HG03469 (cell line): ENCODE data around the gene LBHD1.
"Not testable (repeated sequence)": the region's sequence is repeated elsewhere in the genome, so short reads cannot be mapped to it uniquely, and the experiment has no call there.

ENCODE experiments used
- ATAC-seq: cut with Tn5 transposase; IDR thresholded peaks from one replicate; pipeline ENCODE4 v1.9.1; 2021; ENCODE audit warnings: mild to moderate bottlenecking, moderate library complexity, moderate number of reproducible peaks; ENCODE audit not compliant: unreplicated experiment

LBHD1 gene

GRCh38 chr11:62694455-62695167 is 22.5 kb upstream of the LBHD1 start:
- no peak for ATAC-seq

GRCh38 chr11:62693624-62694023 is 21.6 kb upstream of the LBHD1 start:
- not testable (repeated sequence) for ATAC-seq

DNA sequence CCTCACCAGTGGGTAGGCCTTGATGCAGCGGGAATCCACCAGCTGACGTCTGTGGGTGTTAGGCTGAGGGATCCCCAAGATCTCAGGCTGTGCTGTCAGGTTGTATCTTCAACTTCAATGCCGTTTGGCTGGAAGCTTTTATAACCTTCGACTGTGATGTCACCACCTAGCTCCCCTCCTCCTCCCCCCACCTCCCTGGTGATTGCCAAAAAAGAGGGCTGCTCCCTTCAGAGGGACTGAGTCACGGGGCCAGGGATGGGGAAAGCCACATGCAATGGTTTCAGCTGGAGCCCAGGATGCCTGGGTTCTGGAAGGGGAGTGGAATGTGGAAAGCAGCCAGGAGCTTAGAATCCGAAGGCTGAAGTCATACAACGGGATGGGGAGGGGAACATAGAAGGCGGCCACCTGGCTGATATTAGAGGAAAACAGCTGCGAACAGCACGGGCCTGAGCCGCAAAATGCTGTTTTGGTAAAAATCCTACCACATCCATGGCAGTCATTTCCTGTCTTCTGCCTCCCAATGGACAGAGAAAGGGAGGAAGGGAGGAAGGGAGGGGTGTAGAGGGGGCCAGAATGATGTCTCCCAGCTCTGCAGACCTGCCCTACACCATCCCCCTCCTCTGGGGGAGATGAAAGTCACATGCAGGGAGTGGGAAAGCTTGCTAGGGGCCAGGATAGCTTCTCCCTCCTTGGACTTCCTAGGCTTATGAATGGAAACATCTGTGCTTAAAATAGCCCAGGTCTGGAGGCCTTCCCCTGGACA is 17.5 kb upstream of the LBHD1 start, which contains the start of gene LRRN4CL:
Gene LRRN4CL (minus strand): TSS at position 110 of the 763 bp plus-strand sequence. CDS start 1,022 bp downstream, outside the sequence.
- no peak for ATAC-seq

DNA sequence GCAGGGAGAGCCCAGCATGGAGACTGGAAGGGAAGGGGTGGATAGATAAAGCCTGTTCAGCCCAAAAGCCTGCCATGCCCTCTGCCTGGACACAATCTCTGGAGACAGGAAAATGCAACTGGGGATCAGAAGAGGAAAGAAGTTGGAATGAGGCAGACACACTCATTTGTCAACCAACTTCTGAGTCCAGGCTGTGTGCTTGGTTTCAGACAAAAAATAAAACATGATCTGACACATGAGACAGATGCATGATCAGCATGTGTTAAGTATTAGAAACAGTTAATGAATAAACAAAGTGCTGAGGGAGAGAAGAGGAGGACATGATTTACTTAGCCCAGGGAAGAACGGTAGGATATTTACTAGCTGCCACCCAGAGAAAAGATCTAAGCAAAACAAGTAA is 16.4 kb upstream of the LBHD1 start:
- no peak for ATAC-seq

DNA sequence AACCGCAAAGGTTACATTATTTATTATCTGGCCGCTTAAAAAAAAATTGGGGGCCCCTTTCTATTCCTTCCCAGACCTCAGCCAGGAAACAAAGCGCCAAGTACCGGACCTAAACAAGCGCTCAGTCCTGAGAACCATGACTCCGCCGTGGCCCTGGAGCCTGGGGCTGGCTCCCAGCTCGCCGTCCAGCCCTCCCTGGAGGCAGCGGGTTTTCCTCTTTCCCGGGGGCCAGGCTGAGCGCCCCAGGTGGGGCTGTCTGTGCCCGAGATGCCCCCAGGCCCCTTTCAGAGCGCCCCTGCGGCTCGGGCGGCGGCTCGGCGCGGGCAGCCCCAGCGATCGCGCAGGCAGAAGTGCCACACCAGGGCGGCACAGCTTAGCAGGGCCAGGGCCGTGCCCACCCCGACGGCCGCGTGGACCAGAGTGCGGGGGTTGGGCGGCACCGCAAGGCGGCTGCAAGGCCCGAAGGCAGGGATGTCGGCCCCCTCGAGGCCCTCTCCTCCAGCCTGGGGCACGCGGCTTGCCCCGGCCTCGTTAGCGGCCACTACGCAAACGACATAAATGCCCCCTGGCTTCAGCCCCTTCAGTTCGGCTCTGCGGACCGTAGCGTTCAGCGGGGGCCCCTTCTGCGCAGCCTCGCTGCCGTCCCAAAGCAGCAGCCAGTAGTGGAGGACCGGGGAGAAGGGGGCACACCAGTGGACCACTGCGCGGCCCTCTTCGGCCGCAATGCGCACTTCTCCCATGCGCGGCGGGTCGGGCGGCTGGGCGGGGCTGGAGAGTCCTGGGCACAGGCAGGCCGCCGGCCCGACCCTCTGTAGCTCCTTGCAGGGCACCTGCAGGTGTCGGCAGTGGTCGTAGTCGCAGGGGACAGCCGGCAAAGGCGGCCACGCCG is 15.7 kb upstream of the LBHD1 start:
- no peak for ATAC-seq

DNA sequence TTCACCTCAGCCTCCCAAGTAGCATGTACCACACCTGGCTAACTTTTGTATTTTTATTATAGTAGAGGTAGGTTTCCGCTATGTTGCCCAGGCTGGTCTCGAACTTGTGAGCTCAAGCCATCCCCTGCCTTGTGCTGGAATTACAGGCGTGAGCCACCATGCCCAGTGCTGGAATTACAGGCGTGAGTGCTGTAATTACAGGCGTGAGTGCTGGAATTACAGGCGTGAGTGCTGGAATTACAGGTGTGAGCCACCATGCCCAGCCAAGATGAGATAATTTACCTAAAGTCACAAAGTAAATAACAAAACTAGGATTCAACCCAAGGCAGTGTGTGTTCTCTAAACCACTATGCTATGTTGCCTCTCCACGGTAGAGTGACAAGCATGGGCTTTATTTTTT is 10.5 kb upstream of the LBHD1 start:
- no peak for ATAC-seq

- no peak for ATAC-seq
These were observed 8.8 kb upstream of the LBHD1 start for GRCh38 chr11:62680825-62681240.

DNA sequence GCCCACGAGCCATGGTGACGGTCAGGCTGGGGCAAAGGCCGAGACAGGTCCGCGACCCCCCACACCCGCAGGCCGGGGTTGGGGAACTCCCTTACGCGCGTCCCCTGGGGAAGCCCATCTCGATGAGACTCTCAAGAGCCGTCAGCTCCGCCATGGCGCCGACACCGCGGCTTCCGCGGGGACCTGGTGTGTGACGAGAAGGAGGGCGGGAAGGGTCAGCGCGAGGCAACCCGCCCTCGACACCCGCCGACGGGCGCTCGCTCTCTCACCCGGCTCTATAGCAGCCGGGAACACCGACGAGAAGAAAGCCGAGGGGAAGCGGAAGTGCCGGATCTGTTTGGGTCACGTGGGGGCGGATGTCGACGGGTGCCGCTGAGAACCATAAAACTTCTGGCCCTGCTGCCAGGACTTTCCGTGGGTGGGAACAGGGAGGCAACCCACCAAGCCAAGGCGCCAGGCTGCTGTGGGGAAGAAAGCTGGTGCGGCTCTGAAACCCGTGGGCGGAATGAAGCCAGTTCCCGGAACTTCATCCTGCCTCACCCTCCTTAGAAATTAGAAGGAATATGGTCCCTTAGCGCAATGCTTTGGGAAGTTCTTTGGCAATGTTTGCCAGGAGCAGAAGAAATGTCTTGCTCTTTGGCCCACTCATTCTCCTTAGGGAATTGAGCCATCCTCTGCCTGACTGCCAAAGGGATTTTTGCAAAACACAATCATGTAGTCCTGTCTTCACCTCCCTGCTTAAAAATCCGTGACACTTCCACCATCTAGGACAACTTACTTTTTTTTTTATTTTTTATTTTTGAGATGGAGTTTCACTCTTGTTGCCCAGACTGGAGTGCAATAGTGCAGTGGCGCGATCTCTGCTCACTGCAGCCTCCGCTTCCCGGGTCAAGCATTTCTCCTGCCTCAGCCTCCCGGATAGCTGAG is 7.0 kb upstream of the LBHD1 start, which contains the start of gene UBXN1:
Gene UBXN1 (minus strand): TSS at position 304 of the 927 bp plus-strand sequence. CDS start 150 bp downstream, at position 154.
- no peak for ATAC-seq

GRCh38 chr11:62678433-62678769 is 6.3 kb upstream of the LBHD1 start:
- no peak for ATAC-seq

DNA sequence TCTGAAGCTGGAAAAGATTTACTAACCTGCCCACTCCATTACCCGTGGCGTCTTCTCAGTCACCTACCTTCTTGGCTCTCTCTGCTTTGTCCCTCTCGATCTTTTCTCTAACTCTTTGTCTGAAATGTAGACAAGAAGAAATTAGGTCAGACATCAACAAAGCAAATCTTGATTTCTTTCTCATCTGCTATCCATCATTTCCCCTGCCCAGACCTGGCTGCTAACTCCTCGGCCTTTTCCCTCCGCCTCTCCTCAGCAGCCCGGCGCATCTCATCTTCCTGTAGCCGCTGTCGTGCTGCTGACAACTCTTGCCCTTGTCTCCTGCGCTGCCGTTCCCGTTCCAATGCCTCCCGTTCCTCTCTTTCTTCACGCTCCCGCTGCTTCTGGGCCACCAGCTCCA is 5.6 kb upstream of the LBHD1 start:
- ATAC-seq = no peak

GRCh38 chr11:62677156-62677555 is 5.1 kb upstream of the LBHD1 start:
- no peak for ATAC-seq

GRCh38 chr11:62676698-62677097 is 4.6 kb upstream of the LBHD1 start:
- ATAC-seq = no peak

DNA sequence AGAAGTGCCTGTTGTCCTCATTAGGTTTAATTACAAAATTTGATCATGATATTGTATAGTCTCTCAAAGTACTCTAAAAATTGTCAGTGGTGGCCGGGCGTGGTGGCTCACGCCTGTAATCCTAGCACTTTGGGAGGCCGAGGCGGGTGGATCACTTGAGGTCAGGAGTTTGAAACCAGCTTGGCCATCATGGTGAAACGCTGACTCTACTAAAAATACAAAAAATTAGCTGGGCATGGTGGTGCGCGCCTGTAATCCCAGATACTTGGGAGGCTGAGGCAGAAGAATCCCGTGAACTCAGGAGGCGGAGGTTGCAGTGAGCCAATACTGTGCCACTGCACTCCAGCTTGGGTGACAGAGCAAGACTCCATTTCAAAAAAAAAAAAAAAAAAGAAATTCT is 3.3 kb upstream of the LBHD1 start:
- not testable (repeated sequence) for ATAC-seq

DNA sequence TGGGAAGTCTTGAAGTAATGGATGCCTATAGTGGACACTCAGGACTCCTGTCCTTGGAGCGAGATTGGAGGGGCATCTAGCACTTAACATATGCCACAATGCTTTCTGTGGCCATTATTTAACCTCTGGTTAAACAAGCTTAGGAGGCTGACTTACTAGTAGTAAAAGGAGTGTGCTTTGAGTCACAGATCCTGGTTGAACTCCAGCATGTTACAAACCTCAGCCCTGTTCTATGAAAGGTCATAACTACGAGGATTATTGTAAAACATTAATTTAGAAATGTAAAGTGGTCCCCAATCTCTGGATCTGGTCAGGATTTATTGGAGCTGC is 1.1 kb upstream of the LBHD1 start:
- ATAC-seq = no peak

GRCh38 chr11:62671236-62671607 is 845 bp downstream of the LBHD1 start:
- no peak for ATAC-seq

GRCh38 chr11:62669420-62670161 is 2.5 kb downstream of the LBHD1 start:
- ATAC-seq = no peak

GRCh38 chr11:62667460-62667859 is 4.6 kb downstream of the LBHD1 start:
- ATAC-seq = no peak

- no peak for ATAC-seq
These were observed 5.7 kb downstream of the LBHD1 start for GRCh38 chr11:62666259-62666926.

DNA sequence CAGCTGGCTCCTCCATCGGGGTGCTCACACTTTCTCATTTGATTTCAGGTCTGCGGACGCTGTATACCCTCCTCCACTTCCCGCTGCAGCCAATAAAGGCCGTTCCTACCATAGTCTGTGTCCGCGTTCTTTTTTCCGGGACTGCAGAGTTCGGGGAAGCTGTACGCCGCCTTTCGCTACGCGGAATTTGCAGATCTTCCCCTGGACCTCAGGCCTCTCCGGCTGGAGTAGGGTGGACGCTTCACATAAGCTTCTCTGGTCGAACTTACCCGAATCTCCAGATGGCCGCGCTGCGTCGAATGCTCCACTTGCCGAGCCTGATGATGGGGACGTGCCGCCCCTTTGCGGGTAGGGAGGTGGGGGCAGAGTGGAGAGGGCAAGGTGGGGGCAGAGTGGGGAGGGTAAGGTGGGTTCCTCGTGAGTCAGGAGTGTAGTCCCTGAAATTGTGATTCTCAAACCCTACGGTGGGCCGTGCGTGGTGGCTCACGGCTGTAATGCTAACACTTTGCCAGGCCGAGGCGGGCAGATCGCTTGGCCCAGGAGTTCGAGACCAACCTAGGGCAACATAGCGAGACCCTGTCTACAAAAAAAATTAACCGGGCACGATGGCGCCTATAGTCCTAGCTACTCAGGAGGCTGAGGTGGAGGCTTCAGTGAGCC is 6.3 kb downstream of the LBHD1 start:
- peak; percentile 9 for ATAC-seq
